HepG2 (cell line): ENCODE results near the gene TMEM145. TPM values are rescaled to one million over a fixed set of nuclear protein-coding genes. Genes with fewer than 3 reads are reported as not detected.

Experiments used
- ATAC-seq: fragments of 200-7000 bp; cut with Tn5 transposase; 3 replicates; pipeline ENCODE4 v1.9.1; 2020; ENCODE audit warnings: mild to moderate bottlenecking, moderate library complexity
- BruUV-seq: library from RNA; stranded (reverse); fragments of 400-500 nt; replicated peaks from 2 replicates; lab custom pipeline; 2021; lab: Mats Ljungman, UMichigan
- CTCF ChIA-PET: fragments of 300-600 bp; formaldehyde crosslinking; extraction: SDS; loops from one replicate; lab custom pipeline; 2021; ENCODE audit warnings: low total read pairs, inconsistent platforms, low intra/inter-chr PET ratio; lab: Yijun Ruan, JAX
- POLR2A ChIA-PET: fragments of 350-600 bp; sonication (Branson Sonifier 250); formaldehyde crosslinking; loops from one replicate; lab custom pipeline; 2020; ENCODE audit warnings: antibody characterized with exemption, inconsistent platforms; lab: Yijun Ruan, JAX
- DNase-seq: peaks from one replicate; pipeline ENCODE4 v3.0.0-alpha.2; 2015; ENCODE audit warnings: low spot score
- FAIRE-seq: peaks from 3 replicates; lab custom pipeline; 2011; peaks lifted over from hg19 to GRCh38; lab: Jason Lieb, UNC
- H2AFZ ChIP-seq: one replicate; pipeline ENCODE4 v1.6.1; 2011; ENCODE audit warnings: low read length, inconsistent platforms
- H3K27ac ChIP-seq: fragments of 300-600 bp; 3 replicates; pipeline ENCODE4 v1.8.0; 2011; ENCODE audit warnings: mixed run types, mild to moderate bottlenecking, mixed read lengths, low read length, inconsistent platforms; ENCODE audit not compliant: insufficient read depth; ENCODE audit errors: extremely low read length
- H3K27me3 ChIP-seq, 2 experiments: fragments of 200-600 bp in 1 of 2; 2 replicates in 1 of 2; 3 replicates in 1 of 2; pipeline versions ENCODE4 v1.6.0 to v1.8.0; 2011; ENCODE audit warnings: low read length in 2 of 2, mild to moderate bottlenecking in 2 of 2, moderate library complexity in 2 of 2, inconsistent platforms in 1 of 2; ENCODE audit not compliant: insufficient read depth in 2 of 2, control insufficient read depth in 1 of 2
- H3K36me3 ChIP-seq, 2 experiments: fragments of 200-600 bp in 1 of 2; replicated peaks in 1 of 2; 2 replicates in 1 of 2; 3 replicates in 1 of 2; pipeline versions ENCODE4 v1.5.1 to v1.8.0; 2011; ENCODE audit warnings: low read length in 2 of 2, inconsistent platforms in 1 of 2; ENCODE audit not compliant: insufficient read depth in 2 of 2, control insufficient read depth in 1 of 2
- H3K4me1 ChIP-seq: 2 replicates; pipeline ENCODE4 v1.5.1; 2012; ENCODE audit warnings: low read length, inconsistent platforms; ENCODE audit not compliant: insufficient read depth
- H3K4me2 ChIP-seq: 2 replicates; pipeline ENCODE4 v1.6.0; 2011; ENCODE audit warnings: low read depth, low read length, inconsistent platforms
- H3K4me3 ChIP-seq, 3 experiments: fragments of 200-600 bp in 1 of 3; sonication (generic), shearing (Covaris generic) in 1 of 3; replicated peaks in 1 of 3; 2 replicates each; pipeline ENCODE4 v1.5.1; 2011 to 2016; ENCODE audit warnings: low read length in 3 of 3, inconsistent platforms in 2 of 3, low read depth in 2 of 3, mild to moderate bottlenecking in 2 of 3, control low read depth in 1 of 3, mixed read lengths in 1 of 3; ENCODE audit not compliant: insufficient read depth in 1 of 3
- H3K79me2 ChIP-seq: one replicate; pipeline ENCODE4 v1.6.1; 2011; ENCODE audit warnings: low read length, inconsistent platforms; ENCODE audit not compliant: insufficient read depth
- H3K9ac ChIP-seq: 2 replicates; pipeline ENCODE4 v1.6.0; 2011; ENCODE audit warnings: mild to moderate bottlenecking, low read depth, low read length, inconsistent platforms; ENCODE audit not compliant: insufficient read depth
- H3K9me3 ChIP-seq: 2 replicates; pipeline ENCODE4 v1.5.1; 2012; ENCODE audit warnings: mild to moderate bottlenecking, low read length
- H4K20me1 ChIP-seq: 2 replicates; pipeline ENCODE4 v1.6.0; 2011; ENCODE audit warnings: inconsistent platforms, mild to moderate bottlenecking, low read length, moderate library complexity; ENCODE audit not compliant: insufficient read depth
- ARID4A ChIP-seq: sonication (generic); formaldehyde crosslinking; IDR thresholded peaks from 2 replicates; pipeline ENCODE4 v1.5.0; 2020; ENCODE audit warnings: mild to moderate bottlenecking, missing genetic modification reagents, borderline replicate concordance
- ATF1 ChIP-seq: IDR thresholded peaks from 2 replicates; pipeline ENCODE4 v1.6.1; 2016; ENCODE audit warnings: mild to moderate bottlenecking, control low read depth
- ATM ChIP-seq: fragments of 450-650 bp; IDR thresholded peaks from 2 replicates; pipeline ENCODE4 v1.7.1; 2017; ENCODE audit warnings: mild to moderate bottlenecking, borderline replicate concordance
- ATRX ChIP-seq: sonication (generic); formaldehyde crosslinking; IDR thresholded peaks from 2 replicates; pipeline ENCODE4 v1.4.0; 2020; ENCODE audit warnings: missing genetic modification reagents, borderline replicate concordance
- IRF1 ChIP-seq: sonication (generic); formaldehyde crosslinking; IDR thresholded peaks from 2 replicates; pipeline ENCODE4 v1.4.0; 2020; ENCODE audit warnings: low read depth, mild to moderate bottlenecking, missing genetic modification reagents
- MIER3 ChIP-seq: IDR thresholded peaks from 2 replicates; pipeline ENCODE4 v1.6.1; 2016; ENCODE audit warnings: missing compliant biosample characterization, borderline replicate concordance
- MLX ChIP-seq: IDR thresholded peaks from 2 replicates; pipeline ENCODE4 v1.6.1; 2016
- MTERF4 ChIP-seq: sonication (generic); formaldehyde crosslinking; IDR thresholded peaks from 2 replicates; pipeline ENCODE4 v1.8.0; 2023; ENCODE audit warnings: mild to moderate bottlenecking, missing genetic modification reagents
- RFX1 ChIP-seq: fragments of 450-650 bp; IDR thresholded peaks from 2 replicates; pipeline ENCODE4 v1.6.1; 2017
- RXRA ChIP-seq: sonication (generic); formaldehyde crosslinking; IDR thresholded peaks from 2 replicates; pipeline ENCODE4 v1.5.1; 2020; ENCODE audit warnings: missing genetic modification reagents
- ZBTB42 ChIP-seq: sonication (generic); formaldehyde crosslinking; IDR thresholded peaks from 2 replicates; pipeline ENCODE4 v1.5.0; 2020; ENCODE audit warnings: mild to moderate bottlenecking, missing genetic modification reagents
- ZNF580 ChIP-seq: IDR thresholded peaks from 2 replicates; pipeline ENCODE4 v1.6.1; 2016; ENCODE audit warnings: low read depth, borderline replicate concordance
- ZNF598 ChIP-seq: sonication (generic); formaldehyde crosslinking; IDR thresholded peaks from 2 replicates; pipeline ENCODE4 v1.5.1; 2020; ENCODE audit warnings: mild to moderate bottlenecking, missing genetic modification reagents, borderline replicate concordance
- ZNF660 ChIP-seq: sonication (generic); formaldehyde crosslinking; IDR thresholded peaks from 2 replicates; pipeline ENCODE4 v1.5.1; 2020; ENCODE audit warnings: mild to moderate bottlenecking, low read depth, missing genetic modification reagents, borderline replicate concordance
- ZNF781 ChIP-seq: sonication (generic); formaldehyde crosslinking; IDR thresholded peaks from 2 replicates; pipeline ENCODE4 v1.5.1; 2020; ENCODE audit warnings: borderline replicate concordance, mild to moderate bottlenecking, missing genetic modification reagents; ENCODE audit errors: not compliant biosample characterization
- WGBS: methylation state at CpG from one replicate; pipeline ENCODE4 v1.1.6; 2017; ENCODE audit warnings: low lambda C conversion rate; 5-methylcytosine and 5-hydroxymethylcytosine counted together
- in situ Hi-C: cut with HindIII; loops from 2 replicates; pipeline ENCODE4 v1.10.0; 2017; ENCODE audit warnings: low pct_unique_long_range_greater_than_20kb; ENCODE audit not compliant: extremely low pct_ligation_motif_present
- intact Hi-C: fragments of 100-400 bp; cut with micrococcal nuclease; formaldehyde crosslinking; loops from one replicate; pipeline ENCODE4 v1.10.0; 2022; ENCODE audit not compliant: unreplicated experiment
- polyA plus RNA-seq, 8 experiments: library from polyadenylated mRNA; depleted of rRNA in 3 of 8; stranded (reverse) in 7 of 8; unstranded in 1 of 8; fragments of >200 nt; fragmentation: Illumina TruSeq in 4 of 8; extraction: Trizol in 4 of 8; gene quantifications; 2 replicates each; pipeline versions ENCODE4 v1.2.1 to v1.2.3, GENCODE V29; 2011 to 2016; ENCODE audit warnings: low read depth in 4 of 8, missing spikeins in 1 of 8, mixed read lengths in 1 of 8; ENCODE audit not compliant: insufficient read depth in 1 of 8
- total RNA-seq, 5 experiments: library from RNA; depleted of rRNA; stranded (reverse); fragments of >200 nt; fragmentation: Illumina TruSeq; extraction: Trizol; gene quantifications; 2 replicates each; pipeline ENCODE4 v1.2.3, GENCODE V29; 2016; ENCODE audit warnings: low read depth in 1 of 5

Gene TMEM145
- total and polyA plus RNA-seq, 2 of the 13 experiments (the other 11 are each of a cell fraction or from before 2014, with no cell fraction given), result 0.07 to 5.1 TPM

GRCh38 chr19:42280815-42281145 lies 32.3 kb upstream of the TMEM145 start (continued):
- no peak for TF ChIP-seq MLX (CRISPR knock-in tag)

GRCh38 chr19:42281146-42281826 lies 31.8 kb upstream of the TMEM145 start:
- Histone ChIP-seq H3K36me3 (no peaks in the 10 kb centered on the region; a peak in 2 of 5 replicates), H2AFZ (no peak overlapping the region), H4K20me1 (peaks cover 11% of the 10 kb centered on the region; the same call in 1 of the 2 replicates), H3K4me1 (peaks cover 68% of the 10 kb centered on the region), H3K9ac (peak overlapping the region; percentile 73), H3K4me3 (peak overlapping the region; percentile 49 to 83 (median 70)), H3K4me2 (peak overlapping the region; percentile 86), H3K79me2 (peaks cover 29% of the 10 kb centered on the region), H3K27ac (peak overlapping the region; percentile 70), H3K27me3 (no peaks in the 10 kb centered on the region; a peak in 1 of 5 replicates), H3K9me3 (no peaks in the 10 kb centered on the region)
- ATAC-seq (peak; percentile 26), FAIRE-seq (peak; percentile 30), DNase-seq (peak; percentile 62)
- ChIA-PET CTCF (interaction anchor here (1.2 kb wide), 1 partner anchor 37 kb away, joined by 3 read pairs; no protein-coding TSS in a partner anchor), POLR2A (interaction anchor here (0.6 to 7.4 kb wide), 12 partner anchors 11 to 1531 kb away, joined by 3 to 117 read pairs (median 5); partner anchors contain the start of genes ACTMAP, CIC, ERF and GSK3A)
- intact Hi-C loops (loop anchor here (1.0 kb wide), 1 partner anchor 12 kb away; the partner anchor contains the start of gene CIC), in situ Hi-C loops (no loop called here)
- BruUV-seq, result no TSS peak
- 0% methylated on average over 6 of the region's 25 CpGs for WGBS
- TF ChIP-seq ZNF580 (CRISPR knock-in tag) (no peak), IRF1 (CRISPR knock-in tag) (no peak), ATRX (CRISPR knock-in tag) (no peak), ZNF598 (no peak), ZNF660 (CRISPR knock-in tag) (no peak), ATM (no peak), MTERF4 (CRISPR knock-in tag) (peak; percentile 61; the same call in 1 of the 2 replicates), ATF1 (no peak), RXRA (CRISPR knock-in tag) (0 out of 2 replicates have a peak, but pooled peaks have one; percentile 23), ARID4A (CRISPR knock-in tag) (no peak), ZBTB42 (no peak), MIER3 (no peak), ZNF781 (CRISPR knock-in tag) (no peak), RFX1 (no peak)
